ENCODE results near the gene TBX21. TPM values are rescaled to one million over a fixed set of nuclear protein-coding genes. Genes with fewer than 3 reads are reported as not detected.
A peak's percentile ranks its signal among the peaks of the same experiment; 100 is the strongest.

Gene TBX21
- total RNA-seq, 3 donors from 2014 or later: 0.33 to 1.8 (median 1.0) TPM

GRCh38 chr17:47696717-47697642 lies 36.1 kb upstream of the TBX21 start:
- intact Hi-C loops (cut with DNase I; ENCODE audit: low total_unique reads): no loop called here
- Histone ChIP-seq H3K4me3 (peak overlapping the region in 1 of 3 donors; percentile 93), H3K36me3 (no peaks in the 10 kb centered on the region), H3K27me3 (no peaks in the 10 kb centered on the region), H3K4me1 (peaks cover 0 to 3% of the 10 kb centered on the region in 2 donors), H3K27ac (peak overlapping the region in 1 of 2 donors; percentile 38), H3K9me3 (no peaks in the 10 kb centered on the region)
- no peak for DNase-seq (ENCODE audit: low spot score in 2 of 2)
- no peak for TF ChIP-seq POLR2AphosphoS5 (IDR thresholded peaks at IDR 0.05)
- TF ChIP-seq, protein P1, sequence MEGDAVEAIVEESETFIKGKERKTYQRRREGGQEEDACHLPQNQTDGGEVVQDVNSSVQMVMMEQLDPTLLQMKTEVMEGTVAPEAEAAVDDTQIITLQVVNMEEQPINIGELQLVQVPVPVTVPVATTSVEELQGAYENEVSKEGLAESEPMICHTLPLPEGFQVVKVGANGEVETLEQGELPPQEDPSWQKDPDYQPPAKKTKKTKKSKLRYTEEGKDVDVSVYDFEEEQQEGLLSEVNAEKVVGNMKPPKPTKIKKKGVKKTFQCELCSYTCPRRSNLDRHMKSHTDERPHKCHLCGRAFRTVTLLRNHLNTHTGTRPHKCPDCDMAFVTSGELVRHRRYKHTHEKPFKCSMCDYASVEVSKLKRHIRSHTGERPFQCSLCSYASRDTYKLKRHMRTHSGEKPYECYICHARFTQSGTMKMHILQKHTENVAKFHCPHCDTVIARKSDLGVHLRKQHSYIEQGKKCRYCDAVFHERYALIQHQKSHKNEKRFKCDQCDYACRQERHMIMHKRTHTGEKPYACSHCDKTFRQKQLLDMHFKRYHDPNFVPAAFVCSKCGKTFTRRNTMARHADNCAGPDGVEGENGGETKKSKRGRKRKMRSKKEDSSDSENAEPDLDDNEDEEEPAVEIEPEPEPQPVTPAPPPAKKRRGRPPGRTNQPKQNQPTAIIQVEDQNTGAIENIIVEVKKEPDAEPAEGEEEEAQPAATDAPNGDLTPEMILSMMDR (IDR thresholded peaks at IDR 0.05): no peak

DNA sequence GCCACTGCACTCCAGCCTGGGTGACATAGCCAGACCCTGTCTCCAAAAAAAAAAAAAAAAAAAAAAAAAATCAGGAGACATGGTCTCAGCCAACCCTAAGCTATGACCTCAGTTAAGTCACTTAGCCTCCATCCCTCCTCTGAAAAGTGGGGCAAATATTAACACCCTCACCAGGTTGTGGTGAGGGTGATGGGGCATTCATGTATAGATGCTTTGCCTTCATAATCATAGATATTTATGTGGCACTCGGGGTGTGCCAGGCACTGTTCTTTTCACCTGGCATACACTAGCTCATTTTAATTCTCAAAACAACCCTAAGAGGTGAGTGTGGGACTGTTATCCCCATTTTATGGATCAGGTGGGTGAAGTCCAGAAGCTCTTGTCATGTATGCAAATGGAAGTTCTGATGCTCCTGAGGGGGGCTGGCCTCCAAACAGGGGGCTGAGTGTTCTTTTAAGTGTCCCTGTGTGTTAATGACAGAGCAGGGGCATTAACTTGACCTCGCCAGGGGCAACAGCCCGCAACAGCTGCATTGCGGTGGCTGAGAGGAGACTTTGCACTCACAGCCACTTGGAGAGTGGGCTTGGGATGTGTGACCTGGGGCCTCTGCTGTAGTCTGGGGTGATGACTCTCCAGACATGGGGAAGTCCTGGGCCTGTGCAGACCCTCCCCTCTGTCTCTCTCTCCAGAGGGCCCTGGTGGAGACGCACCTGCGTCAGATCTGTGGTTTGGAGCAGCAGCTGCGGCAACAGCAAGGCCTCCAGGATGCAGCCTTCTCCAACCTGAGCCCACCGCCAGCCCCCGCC lies 34.9 kb upstream of the TBX21 start:
- no peaks in the 10 kb centered on the region for H3K36me3 ChIP-seq
- DNase-seq (ENCODE audit: low spot score in 2 of 2): no peak
- peaks cover 0 to 3% of the 10 kb centered on the region in 2 donors for H3K4me1 ChIP-seq
- TF ChIP-seq POLR2A (IDR thresholded peaks at IDR 0.05) (no peak), POLR2AphosphoS5 (IDR thresholded peaks at IDR 0.05) (no peak)
- TF ChIP-seq, protein P1 (IDR thresholded peaks at IDR 0.05): no peak
- no peaks in the 10 kb centered on the region for H3K9me3 ChIP-seq
- H3K27me3 ChIP-seq: no peaks in the 10 kb centered on the region
- no peak overlapping the region for H3K4me3 ChIP-seq
- H3K27ac ChIP-seq: no peak overlapping the region
- intact Hi-C loops (cut with DNase I; ENCODE audit: low total_unique reads): no loop called here

DNA sequence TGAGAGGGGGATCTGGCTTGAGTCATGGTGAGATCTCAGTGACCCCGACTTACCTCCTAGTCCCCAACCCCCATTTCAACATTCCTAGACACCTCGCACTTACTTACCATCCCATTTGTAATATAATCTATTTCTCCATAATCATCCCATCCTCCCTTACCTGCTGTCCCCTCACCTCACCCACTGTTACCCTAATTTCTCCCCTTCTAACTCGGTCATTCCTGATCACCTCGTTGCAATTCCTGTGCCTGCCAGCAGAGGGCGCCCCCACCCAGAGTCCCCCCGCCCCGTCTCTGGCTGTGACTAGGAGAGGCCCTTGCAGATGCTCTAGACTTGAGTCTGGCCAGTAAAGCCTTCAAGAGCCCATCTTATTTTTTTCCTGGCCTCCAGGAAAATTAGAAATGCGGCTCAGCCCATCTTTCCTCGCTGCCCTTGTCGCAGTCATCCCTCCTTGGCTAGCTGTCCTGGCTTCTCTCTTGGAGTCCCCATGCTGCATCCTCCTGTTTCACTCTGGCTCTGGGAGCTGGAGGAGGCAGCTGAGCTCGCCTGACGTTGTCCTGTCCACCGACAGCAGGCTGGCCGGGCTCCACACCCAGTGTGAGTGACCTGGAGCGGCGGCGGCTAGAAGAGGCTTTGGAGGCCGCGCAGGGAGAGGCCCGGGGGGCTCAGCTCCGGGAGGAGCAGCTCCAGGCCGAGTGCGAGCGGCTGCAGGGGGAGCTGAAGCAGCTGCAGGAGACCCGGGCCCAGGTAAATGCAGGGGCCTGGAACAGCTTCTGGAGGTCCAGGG lies 34.1 kb upstream of the TBX21 start:
- intact Hi-C loops (cut with DNase I; ENCODE audit: low total_unique reads): no loop called here

GRCh38 chr17:47699536-47699840 lies 33.5 kb upstream of the TBX21 start:
- no peak for DNase-seq (ENCODE audit: low spot score in 2 of 2)
- intact Hi-C loops (cut with DNase I; ENCODE audit: low total_unique reads): no loop called here

More for the DNA sequence above, 34.1 kb upstream of the TBX21 start:
- DNase-seq (ENCODE audit: low spot score in 2 of 2): no peak
- H3K27me3 ChIP-seq: no peaks in the 10 kb centered on the region
- no peak overlapping the region for H3K4me3 ChIP-seq
- H3K4me1 ChIP-seq: peaks cover 0 to 3% of the 10 kb centered on the region in 2 donors
- H3K9me3 ChIP-seq: no peaks in the 10 kb centered on the region
- H3K36me3 ChIP-seq: no peaks in the 10 kb centered on the region
- no peak overlapping the region for H3K27ac ChIP-seq
- TF ChIP-seq, protein P1 (IDR thresholded peaks at IDR 0.05): peak; percentile 66 to 86 (median 82)
- TF ChIP-seq POLR2A (IDR thresholded peaks at IDR 0.05) (no peak), POLR2AphosphoS5 (IDR thresholded peaks at IDR 0.05) (no peak)

More at GRCh38 chr17:47699536-47699840, 33.5 kb upstream of the TBX21 start:
- Histone ChIP-seq H3K9me3 (no peaks in the 10 kb centered on the region), H3K4me3 (no peak overlapping the region), H3K27ac (no peak overlapping the region), H3K36me3 (no peaks in the 10 kb centered on the region), H3K27me3 (no peaks in the 10 kb centered on the region), H3K4me1 (peaks cover 0 to 3% of the 10 kb centered on the region in 2 donors)
- TF ChIP-seq POLR2A (IDR thresholded peaks at IDR 0.05) (no peak), POLR2AphosphoS5 (IDR thresholded peaks at IDR 0.05) (no peak)
- TF ChIP-seq, protein P1 (IDR thresholded peaks at IDR 0.05): no peak

All from breast epithelium (tissue), 4 donors.